ENCODE measurements around the gene BICD1.

DNA sequence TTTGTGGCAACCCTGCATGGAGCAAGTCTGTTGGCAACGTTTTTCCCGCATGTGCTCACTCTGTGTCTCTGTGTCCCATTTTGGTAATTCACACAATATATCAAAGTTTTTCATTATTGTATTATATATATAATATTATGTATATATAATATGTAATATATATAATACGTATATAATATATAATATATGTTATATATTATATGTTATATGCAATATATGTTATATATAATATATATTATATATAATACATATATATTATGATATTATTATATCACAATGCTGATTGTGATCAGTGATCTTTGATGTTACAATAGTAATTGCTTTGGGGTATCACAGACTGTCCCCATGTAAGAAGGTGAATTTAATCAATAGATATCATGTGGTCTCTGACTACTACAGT, 84.8 kb downstream of the BICD1 start:
- TF ChIP-seq MAZ (IDR thresholded peaks at IDR 0.05; ENCODE audit: borderline replicate concordance, low read depth, low read length) (no peak), CEBPB (IDR thresholded peaks at IDR 0.05) (no peak)
